H1 (cell line): ENCODE measurements around the gene CDC7.

Experiments
- BCL11A ChIP-seq, 2 experiments: IDR thresholded peaks; one replicate each; pipeline ENCODE4 v1.6.1; 2011; ENCODE audit warnings: low read depth in 2 of 2, low read length in 2 of 2, mild to moderate bottlenecking in 2 of 2
- CREB1 ChIP-seq: IDR thresholded peaks from 2 replicates; pipeline ENCODE4 v1.6.1; 2012; ENCODE audit warnings: inconsistent platforms
- CTCF ChIP-seq, 3 experiments: IDR thresholded peaks; 1 replicate in 2 of 3; 2 replicates in 1 of 3; pipeline versions ENCODE4 v1.5.1 to v1.6.1; 2011; ENCODE audit warnings: low read length in 3 of 3, mild to moderate bottlenecking in 3 of 3, inconsistent platforms in 2 of 3, low read depth in 1 of 3, moderate library complexity in 1 of 3; ENCODE audit not compliant: insufficient read depth in 1 of 3; ENCODE audit errors: control extremely low read depth in 1 of 3
- EP300 ChIP-seq, 2 experiments: IDR thresholded peaks; 1 replicate in 1 of 2; 2 replicates in 1 of 2; pipeline ENCODE4 v1.6.1; 2011 to 2012; ENCODE audit warnings: low read depth in 2 of 2, low read length in 2 of 2, mild to moderate bottlenecking in 2 of 2, borderline replicate concordance in 1 of 2, inconsistent platforms in 1 of 2, moderate library complexity in 1 of 2
- EZH2 ChIP-seq: fragments of 200-600 bp; sonication (generic); IDR thresholded peaks from 2 replicates; pipeline ENCODE4 v1.7.1; 2012; ENCODE audit warnings: low read depth, mild to moderate bottlenecking, moderate library complexity, low read length, inconsistent platforms; ENCODE audit not compliant: severe bottlenecking
- GTF2F1 ChIP-seq: IDR thresholded peaks from 2 replicates; pipeline ENCODE4 v1.6.1; 2012; ENCODE audit warnings: low read depth, low read length, improper control_type of control experiment, borderline replicate concordance
- HDAC2 ChIP-seq, 2 experiments: fragments of 300-600 bp in 1 of 2; sonication (generic) in 1 of 2; IDR thresholded peaks; 2 replicates each; pipeline ENCODE4 v1.6.1; 2011 to 2012; ENCODE audit warnings: low read depth in 2 of 2, low read length in 2 of 2, mild to moderate bottlenecking in 2 of 2, moderate library complexity in 2 of 2, borderline replicate concordance in 1 of 2, inconsistent platforms in 1 of 2
- POLR2A ChIP-seq, 2 experiments: IDR thresholded peaks; 1 replicate in 1 of 2; 2 replicates in 1 of 2; pipeline ENCODE4 v1.6.1; 2011; ENCODE audit warnings: low read depth in 2 of 2, low read length in 2 of 2, mild to moderate bottlenecking in 2 of 2; ENCODE audit errors: control extremely low read depth in 1 of 2
- POLR2AphosphoS5 ChIP-seq: IDR thresholded peaks from 2 replicates; pipeline ENCODE4 v1.6.1; 2011; ENCODE audit warnings: low read depth, low read length
- SIX5 ChIP-seq: IDR thresholded peaks from 2 replicates; pipeline ENCODE4 v1.6.1; 2011; ENCODE audit warnings: mild to moderate bottlenecking, low read depth, low read length

DNA sequence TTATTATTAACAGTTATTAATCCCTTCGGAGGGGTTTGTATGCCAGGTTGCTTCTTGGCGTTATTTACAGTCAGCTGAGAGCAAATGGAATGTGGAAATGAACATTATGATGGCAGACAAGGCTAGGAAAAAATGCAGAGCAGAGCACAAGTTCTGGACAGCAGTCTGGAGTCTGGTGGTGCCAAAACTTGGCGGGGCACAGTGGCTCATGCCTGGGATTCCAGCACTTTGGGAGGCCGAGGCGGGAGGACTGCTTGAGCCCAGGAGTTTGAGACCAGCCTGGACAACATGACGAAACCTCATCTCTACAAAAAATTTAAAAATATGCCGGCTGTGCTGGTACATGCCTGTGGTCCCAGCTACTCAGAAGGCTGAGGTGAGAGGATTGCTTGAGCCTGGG is 67.6 kb downstream of the CDC7 start:
- TF ChIP-seq CTCF (IDR thresholded peaks at IDR 0.05; ENCODE audit: control extremely low read depth in 1 of 3, insufficient read depth in 1 of 3, low read depth in 1 of 3, low read length in 3 of 3) (no peak), POLR2A (IDR thresholded peaks at IDR 0.05; ENCODE audit: control extremely low read depth in 1 of 2, low read depth in 2 of 2, low read length in 2 of 2) (no peak), EZH2 (no peak), HDAC2 (IDR thresholded peaks at IDR 0.05; ENCODE audit: borderline replicate concordance in 1 of 2, low read depth in 2 of 2, low read length in 2 of 2) (no peak), SIX5 (no peak), GTF2F1 (no peak), POLR2AphosphoS5 (no peak), BCL11A (IDR thresholded peaks at IDR 0.05; ENCODE audit: low read depth in 2 of 2, low read length in 2 of 2) (no peak), CREB1 (no peak), EP300 (IDR thresholded peaks at IDR 0.05; ENCODE audit: borderline replicate concordance in 1 of 2, low read depth in 2 of 2, low read length in 2 of 2) (no peak)
